Measurements from ENCODE around the gene ESRRG. TPM values are rescaled to one million over a fixed set of nuclear protein-coding genes. Genes with fewer than 3 reads are reported as not detected.

ESRRG gene
- polyA plus RNA-seq, 1 donor from 2014 or later, result 3.7 TPM

DNA sequence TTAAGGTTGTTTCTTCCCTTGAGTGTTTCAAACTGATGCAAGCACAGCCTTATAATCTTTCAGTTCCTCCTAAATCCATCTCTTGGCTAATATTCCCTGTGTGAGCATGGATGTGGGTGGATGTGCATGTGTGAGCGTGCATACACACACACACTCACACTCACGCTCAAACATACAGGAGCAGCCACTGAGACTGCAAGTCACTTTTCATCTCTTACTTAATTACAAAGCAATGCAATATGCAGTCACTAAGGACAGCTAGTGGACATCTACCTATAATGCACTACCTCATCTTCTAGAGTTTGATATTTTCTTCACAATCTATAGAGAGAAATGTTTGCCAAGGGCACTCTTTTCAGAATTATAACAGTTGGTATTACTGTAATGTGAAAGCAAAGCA is 1.4 kb downstream of the ESRRG start:
- no peaks in the 10 kb centered on the region for H4K20me1 ChIP-seq (ENCODE audit: insufficient read depth)
- peaks cover 1% of the 10 kb centered on the region for H3K27me3 ChIP-seq (ENCODE audit: insufficient read depth, low read depth, low read length)
- peak overlapping the region; percentile 63 for H3K27ac ChIP-seq (ENCODE audit: low read length)
- TF ChIP-seq EP300 (conservative IDR thresholded peaks at IDR 0.05; ENCODE audit: poor library complexity, severe bottlenecking), result no peak
- no peak for TF ChIP-seq RAD21 (conservative IDR thresholded peaks at IDR 0.05)
- no peak for TF ChIP-seq CTCF (IDR thresholded peaks at IDR 0.05; ENCODE audit: poor library complexity, severe bottlenecking)
- TF ChIP-seq REST (IDR thresholded peaks at IDR 0.05; ENCODE audit: borderline replicate concordance), result no peak
- no peak for TF ChIP-seq TAF1 (IDR thresholded peaks at IDR 0.05; ENCODE audit: low read depth)
- TF ChIP-seq SMC3 (conservative IDR thresholded peaks at IDR 0.05; ENCODE audit: poor library complexity), result no peak
- no peak for TF ChIP-seq POLR2AphosphoS5 (IDR thresholded peaks at IDR 0.05)
- TF ChIP-seq EZH2 (IDR thresholded peaks at IDR 0.05; ENCODE audit: borderline replicate concordance, insufficient read depth, low read length, poor library complexity, severe bottlenecking), result no peak
- no peak for TF ChIP-seq MXI1 (conservative IDR thresholded peaks at IDR 0.05; ENCODE audit: poor library complexity, severe bottlenecking)
- peak overlapping the region; percentile 77 for H3K4me2 ChIP-seq (ENCODE audit: low read length)
- H3K9me2 ChIP-seq (ENCODE audit: insufficient read depth, low read length), result no peaks in the 10 kb centered on the region
- no peaks in the 10 kb centered on the region for H3K9me3 ChIP-seq (ENCODE audit: low read length)
- peaks cover 28% of the 10 kb centered on the region for H3K79me2 ChIP-seq (replicated peaks; ENCODE audit: insufficient read depth, low read length)
- no peak overlapping the region for H3K9ac ChIP-seq (ENCODE audit: low read length)
- no peak overlapping the region for H2AFZ ChIP-seq (ENCODE audit: low read depth, low read length)
- peak overlapping the region; percentile 67 for H3K4me3 ChIP-seq (ENCODE audit: low read length)
- H3F3A ChIP-seq (ENCODE audit: insufficient read depth, low read length, poor library complexity, severe bottlenecking), result peaks cover 17% of the 10 kb centered on the region
- H3K36me3 ChIP-seq (ENCODE audit: insufficient read depth, low read length), result no peaks in the 10 kb centered on the region

DNA sequence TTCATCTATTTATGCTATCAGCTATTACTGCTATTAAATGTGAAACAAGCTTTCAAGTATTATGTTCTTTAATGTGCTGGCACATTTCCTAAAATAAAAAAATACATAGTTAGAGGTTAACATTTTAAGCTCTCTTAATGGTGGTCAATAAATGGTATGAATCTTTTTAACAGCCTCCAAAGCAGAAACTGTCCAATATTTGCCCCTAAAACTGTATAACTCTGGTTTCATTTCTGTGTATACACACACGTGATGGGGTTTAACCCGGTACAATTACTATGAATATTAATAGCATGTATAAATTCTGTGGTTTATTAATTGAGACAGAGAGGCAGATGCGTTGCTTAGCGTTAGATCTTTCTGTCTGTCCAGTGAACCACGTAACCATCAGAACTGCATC is 2.2 kb downstream of the ESRRG start:
- TF ChIP-seq EP300 (conservative IDR thresholded peaks at IDR 0.05; ENCODE audit: poor library complexity, severe bottlenecking) (no peak), SMC3 (conservative IDR thresholded peaks at IDR 0.05; ENCODE audit: poor library complexity) (no peak), MXI1 (conservative IDR thresholded peaks at IDR 0.05; ENCODE audit: poor library complexity, severe bottlenecking) (no peak), REST (IDR thresholded peaks at IDR 0.05; ENCODE audit: borderline replicate concordance) (no peak), EZH2 (IDR thresholded peaks at IDR 0.05; ENCODE audit: borderline replicate concordance, insufficient read depth, low read length, poor library complexity, severe bottlenecking) (no peak), CTCF (IDR thresholded peaks at IDR 0.05; ENCODE audit: poor library complexity, severe bottlenecking) (no peak), RAD21 (conservative IDR thresholded peaks at IDR 0.05) (no peak), TAF1 (IDR thresholded peaks at IDR 0.05; ENCODE audit: low read depth) (no peak), POLR2AphosphoS5 (IDR thresholded peaks at IDR 0.05) (no peak)
- Histone ChIP-seq H3K27ac (ENCODE audit: low read length) (no peak overlapping the region), H3K27me3 (ENCODE audit: insufficient read depth, low read depth, low read length) (peaks cover 5% of the 10 kb centered on the region), H3K4me3 (ENCODE audit: low read length) (peak overlapping the region; percentile 67), H3K9ac (ENCODE audit: low read length) (no peak overlapping the region), H3K79me2 (replicated peaks; ENCODE audit: insufficient read depth, low read length) (peaks cover 31% of the 10 kb centered on the region), H3F3A (ENCODE audit: insufficient read depth, low read length, poor library complexity, severe bottlenecking) (peaks cover 17% of the 10 kb centered on the region), H2AFZ (ENCODE audit: low read depth, low read length) (no peak overlapping the region), H3K9me3 (ENCODE audit: low read length) (no peaks in the 10 kb centered on the region), H3K4me2 (ENCODE audit: low read length) (no peak overlapping the region), H3K36me3 (ENCODE audit: insufficient read depth, low read length) (no peaks in the 10 kb centered on the region), H3K9me2 (ENCODE audit: insufficient read depth, low read length) (no peaks in the 10 kb centered on the region), H4K20me1 (ENCODE audit: insufficient read depth) (no peaks in the 10 kb centered on the region)
